Astrocyte of the spinal cord (primary cell): ENCODE results near the gene IL20RB.

Experiments used
- DNase-seq: peaks from one replicate; pipeline ENCODE4 v3.0.0; 2011; ENCODE audit warnings: low read depth, low spot score
- H3K4me3 ChIP-seq: 2 replicates; pipeline ENCODE4 v1.5.1; 2011; ENCODE audit warnings: low read depth, mild to moderate bottlenecking, low read length, moderate library complexity
- CTCF ChIP-seq: IDR thresholded peaks from 2 replicates; pipeline ENCODE4 v1.5.1; 2012; ENCODE audit warnings: low read depth, mild to moderate bottlenecking, low read length, inconsistent platforms
- in situ Hi-C: cut with HindIII; loops from 2 replicates; pipeline ENCODE4 v1.10.0; 2017; ENCODE audit warnings: low sequenced_read_pairs

IL20RB gene

GRCh38 chr3:136931606-136932005, 26.2 kb upstream of the IL20RB start:
- in situ Hi-C loops = no loop called here
- DNase-seq = no peak
- no peak for TF ChIP-seq CTCF
- H3K4me3 ChIP-seq = no peak overlapping the region

GRCh38 chr3:136932523-136932922, 25.3 kb upstream of the IL20RB start:
- in situ Hi-C loops = no loop called here
- no peak for DNase-seq
- no peak for TF ChIP-seq CTCF
- no peak overlapping the region for H3K4me3 ChIP-seq

- in situ Hi-C loops = no loop called here
- H3K4me3 ChIP-seq = no peak overlapping the region
- no peak for TF ChIP-seq CTCF
- no peak for DNase-seq
Measured at GRCh38 chr3:136932978-136933772, 24.6 kb upstream of the IL20RB start.

GRCh38 chr3:136937175-136937574, 20.6 kb upstream of the IL20RB start:
- DNase-seq = no peak
- H3K4me3 ChIP-seq = no peak overlapping the region
- no peak for TF ChIP-seq CTCF
- in situ Hi-C loops = no loop called here

GRCh38 chr3:136937851-136938250, 19.9 kb upstream of the IL20RB start:
- in situ Hi-C loops = no loop called here
- DNase-seq = no peak
- TF ChIP-seq CTCF = no peak

GRCh38 chr3:136938334-136938733, 19.4 kb upstream of the IL20RB start:
- TF ChIP-seq CTCF = no peak
- in situ Hi-C loops = no loop called here
- no peak overlapping the region for H3K4me3 ChIP-seq
- peak; percentile 45 for DNase-seq

More at GRCh38 chr3:136937851-136938250, 19.9 kb upstream of the IL20RB start:
- no peak overlapping the region for H3K4me3 ChIP-seq

- DNase-seq = no peak
- in situ Hi-C loops = no loop called here
- no peak for TF ChIP-seq CTCF
- no peak overlapping the region for H3K4me3 ChIP-seq
Measured at GRCh38 chr3:136939489-136939888, 18.3 kb upstream of the IL20RB start.
